Measurements from ENCODE around the gene DNAI7. TPM values are rescaled to one million over a fixed set of nuclear protein-coding genes. Genes with fewer than 3 reads are reported as not detected.

The DNAI7 gene
- total RNA-seq, 1 experiment from 2014 or later = 0.10 TPM

DNA sequence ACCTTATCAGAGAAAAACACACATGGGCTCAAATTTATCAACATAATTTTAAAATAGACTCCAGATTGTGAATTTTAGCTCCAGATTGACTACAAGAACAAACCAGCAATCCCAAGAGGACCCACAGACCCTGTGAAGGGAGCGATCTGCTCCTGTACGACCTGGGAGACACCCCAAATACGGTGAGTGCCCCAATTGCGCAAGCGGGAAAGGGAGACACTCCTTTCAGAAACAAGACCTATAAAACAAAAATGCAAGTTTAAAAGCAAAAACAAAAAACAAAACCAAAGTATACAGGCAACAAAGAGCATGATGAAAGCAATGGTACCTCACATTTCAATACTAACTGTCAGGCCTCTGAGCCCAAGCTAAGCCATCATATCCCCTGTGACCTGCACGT, 32.1 kb downstream of the DNAI7 start:
- DNase-seq (ENCODE audit: low read depth, low spot score) = no peak
- no peaks in the 10 kb centered on the region for H3K36me3 ChIP-seq (ENCODE audit: control insufficient read depth, insufficient read depth, low read length)
- in situ Hi-C loops (cut with HindIII; ENCODE audit: low pct_unique_long_range_greater_than_20kb, low sequenced_read_pairs) = no loop called here
- H3K27ac ChIP-seq (ENCODE audit: low read length) = no peak overlapping the region
- TF ChIP-seq POLR2AphosphoS5 (IDR thresholded peaks at IDR 0.05; ENCODE audit: low read depth, low read length) (no peak), SIN3A (IDR thresholded peaks at IDR 0.05; ENCODE audit: borderline replicate concordance, insufficient read depth, low read depth, low read length) (no peak), TCF7L2 (IDR thresholded peaks at IDR 0.05; ENCODE audit: low read depth, low read length) (no peak)
- TF ChIP-seq, protein P1, sequence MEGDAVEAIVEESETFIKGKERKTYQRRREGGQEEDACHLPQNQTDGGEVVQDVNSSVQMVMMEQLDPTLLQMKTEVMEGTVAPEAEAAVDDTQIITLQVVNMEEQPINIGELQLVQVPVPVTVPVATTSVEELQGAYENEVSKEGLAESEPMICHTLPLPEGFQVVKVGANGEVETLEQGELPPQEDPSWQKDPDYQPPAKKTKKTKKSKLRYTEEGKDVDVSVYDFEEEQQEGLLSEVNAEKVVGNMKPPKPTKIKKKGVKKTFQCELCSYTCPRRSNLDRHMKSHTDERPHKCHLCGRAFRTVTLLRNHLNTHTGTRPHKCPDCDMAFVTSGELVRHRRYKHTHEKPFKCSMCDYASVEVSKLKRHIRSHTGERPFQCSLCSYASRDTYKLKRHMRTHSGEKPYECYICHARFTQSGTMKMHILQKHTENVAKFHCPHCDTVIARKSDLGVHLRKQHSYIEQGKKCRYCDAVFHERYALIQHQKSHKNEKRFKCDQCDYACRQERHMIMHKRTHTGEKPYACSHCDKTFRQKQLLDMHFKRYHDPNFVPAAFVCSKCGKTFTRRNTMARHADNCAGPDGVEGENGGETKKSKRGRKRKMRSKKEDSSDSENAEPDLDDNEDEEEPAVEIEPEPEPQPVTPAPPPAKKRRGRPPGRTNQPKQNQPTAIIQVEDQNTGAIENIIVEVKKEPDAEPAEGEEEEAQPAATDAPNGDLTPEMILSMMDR (IDR thresholded peaks at IDR 0.05) = no peak
- TF ChIP-seq, protein P2, sequence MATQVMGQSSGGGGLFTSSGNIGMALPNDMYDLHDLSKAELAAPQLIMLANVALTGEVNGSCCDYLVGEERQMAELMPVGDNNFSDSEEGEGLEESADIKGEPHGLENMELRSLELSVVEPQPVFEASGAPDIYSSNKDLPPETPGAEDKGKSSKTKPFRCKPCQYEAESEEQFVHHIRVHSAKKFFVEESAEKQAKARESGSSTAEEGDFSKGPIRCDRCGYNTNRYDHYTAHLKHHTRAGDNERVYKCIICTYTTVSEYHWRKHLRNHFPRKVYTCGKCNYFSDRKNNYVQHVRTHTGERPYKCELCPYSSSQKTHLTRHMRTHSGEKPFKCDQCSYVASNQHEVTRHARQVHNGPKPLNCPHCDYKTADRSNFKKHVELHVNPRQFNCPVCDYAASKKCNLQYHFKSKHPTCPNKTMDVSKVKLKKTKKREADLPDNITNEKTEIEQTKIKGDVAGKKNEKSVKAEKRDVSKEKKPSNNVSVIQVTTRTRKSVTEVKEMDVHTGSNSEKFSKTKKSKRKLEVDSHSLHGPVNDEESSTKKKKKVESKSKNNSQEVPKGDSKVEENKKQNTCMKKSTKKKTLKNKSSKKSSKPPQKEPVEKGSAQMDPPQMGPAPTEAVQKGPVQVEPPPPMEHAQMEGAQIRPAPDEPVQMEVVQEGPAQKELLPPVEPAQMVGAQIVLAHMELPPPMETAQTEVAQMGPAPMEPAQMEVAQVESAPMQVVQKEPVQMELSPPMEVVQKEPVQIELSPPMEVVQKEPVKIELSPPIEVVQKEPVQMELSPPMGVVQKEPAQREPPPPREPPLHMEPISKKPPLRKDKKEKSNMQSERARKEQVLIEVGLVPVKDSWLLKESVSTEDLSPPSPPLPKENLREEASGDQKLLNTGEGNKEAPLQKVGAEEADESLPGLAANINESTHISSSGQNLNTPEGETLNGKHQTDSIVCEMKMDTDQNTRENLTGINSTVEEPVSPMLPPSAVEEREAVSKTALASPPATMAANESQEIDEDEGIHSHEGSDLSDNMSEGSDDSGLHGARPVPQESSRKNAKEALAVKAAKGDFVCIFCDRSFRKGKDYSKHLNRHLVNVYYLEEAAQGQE (IDR thresholded peaks at IDR 0.05; ENCODE audit: insufficient read depth in 1 of 2, low read depth in 2 of 2, low read length in 1 of 2) = no peak
- H3K4me1 ChIP-seq (ENCODE audit: control insufficient read depth, insufficient read depth, low read length) = no peaks in the 10 kb centered on the region
- ATAC-seq = no peak
- BruUV-seq (replicated peaks) = no TSS peak
- intact Hi-C loops (cut with micrococcal nuclease; ENCODE audit: unreplicated experiment) = no loop called here
- POLR2A ChIA-PET = no interaction called here
- no peaks in the 10 kb centered on the region for H3K9me3 ChIP-seq (ENCODE audit: control insufficient read depth, insufficient read depth, low read depth, low read length)
- no peak overlapping the region for H3K4me3 ChIP-seq (ENCODE audit: low read depth in 2 of 2, low read length in 2 of 2)
- CTCF ChIA-PET = no interaction called here
- H3K27me3 ChIP-seq (ENCODE audit: control insufficient read depth, insufficient read depth, low read length) = peaks cover 5% of the 10 kb centered on the region

DNA sequence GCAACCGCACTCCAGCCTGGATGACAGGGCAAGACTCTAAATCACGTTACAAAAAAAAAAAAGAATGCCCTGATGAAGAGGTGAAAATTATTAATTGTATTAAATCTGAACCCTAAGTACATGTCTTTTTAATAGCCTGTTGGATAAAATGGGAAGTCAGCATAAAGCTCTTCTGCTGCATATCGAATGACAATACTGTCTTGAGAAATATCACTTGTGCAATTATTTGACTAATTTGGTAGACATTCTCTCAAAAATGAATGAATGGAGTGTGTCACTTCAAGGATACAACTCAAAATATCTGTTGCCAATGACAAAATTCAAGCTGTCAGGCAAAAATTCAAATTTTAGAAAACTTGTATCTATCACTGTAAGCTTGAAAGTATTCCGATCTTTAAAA, 38.9 kb downstream of the DNAI7 start:
- H3K4me1 ChIP-seq (ENCODE audit: control insufficient read depth, insufficient read depth, low read length) = no peaks in the 10 kb centered on the region
- no peak overlapping the region for H3K4me3 ChIP-seq (ENCODE audit: low read depth in 2 of 2, low read length in 2 of 2)
- no TSS peak for BruUV-seq (replicated peaks)
- H3K36me3 ChIP-seq (ENCODE audit: control insufficient read depth, insufficient read depth, low read length) = no peaks in the 10 kb centered on the region
- in situ Hi-C loops (cut with HindIII; ENCODE audit: low pct_unique_long_range_greater_than_20kb, low sequenced_read_pairs) (no loop called here), intact Hi-C loops (cut with micrococcal nuclease; ENCODE audit: unreplicated experiment) (no loop called here)
- CTCF ChIA-PET = interaction anchor here (1.1 kb wide), 1 partner anchor 39 kb away, joined by 6 read pairs; the partner anchor contains the start of genes DNAI7 and ETFRF1
- H3K27ac ChIP-seq (ENCODE audit: low read length) = no peak overlapping the region
- no peaks in the 10 kb centered on the region; the same call in 1 of the 2 replicates for H3K27me3 ChIP-seq (ENCODE audit: control insufficient read depth, insufficient read depth, low read length)
- DNase-seq (ENCODE audit: low read depth, low spot score) = no peak
- POLR2A ChIA-PET = interaction anchor here (0.6 kb wide), 1 partner anchor 229 kb away, joined by 5 read pairs; no protein-coding TSS in a partner anchor
- no peak for ATAC-seq
- TF ChIP-seq SIN3A (IDR thresholded peaks at IDR 0.05; ENCODE audit: borderline replicate concordance, insufficient read depth, low read depth, low read length) = no peak
- TF ChIP-seq, protein P2 (IDR thresholded peaks at IDR 0.05; ENCODE audit: insufficient read depth in 1 of 2, low read depth in 2 of 2, low read length in 1 of 2) = no peak
- TF ChIP-seq, protein P1 (IDR thresholded peaks at IDR 0.05) = no peak
- TF ChIP-seq TCF7L2 (IDR thresholded peaks at IDR 0.05; ENCODE audit: low read depth, low read length) = no peak
- TF ChIP-seq POLR2AphosphoS5 (IDR thresholded peaks at IDR 0.05; ENCODE audit: low read depth, low read length) = no peak
- no peaks in the 10 kb centered on the region for H3K9me3 ChIP-seq (ENCODE audit: control insufficient read depth, insufficient read depth, low read depth, low read length)
